Measurements from ENCODE around the gene RBBP4.

GRCh38 chr1:32659581-32659980 lies 8.6 kb downstream of the RBBP4 start:
- no peak for TF ChIP-seq GATA3 (IDR thresholded peaks at IDR 0.05; ENCODE audit: low read depth, low read length)
- no peak for TF ChIP-seq GATA2 (IDR thresholded peaks at IDR 0.05; ENCODE audit: low read depth, low read length)

Data from SH-SY5Y (cell line).